Liver (tissue), 3 donors: ENCODE measurements around the gene AAMDC.

Experiments
- ATF3 ChIP-seq: IDR thresholded peaks from 2 replicates; pipeline ENCODE4 v1.6.1; 2016; ENCODE audit warnings: antibody characterized with exemption
- EGR1 ChIP-seq, 2 donors: IDR thresholded peaks; 2 replicates each; pipeline ENCODE4 v1.6.1; 2016 to 2018; ENCODE audit warnings: antibody characterized with exemption in 2 of 2, low read depth in 2 of 2
- FOXA2 ChIP-seq: IDR thresholded peaks from 2 replicates; pipeline ENCODE4 v1.6.1; 2016; ENCODE audit warnings: antibody characterized with exemption
- GABPA ChIP-seq, 2 donors: IDR thresholded peaks in 1 of 2; conservative IDR thresholded peaks in 1 of 2; 2 replicates each; pipeline ENCODE4 v1.6.1; 2016; ENCODE audit warnings: antibody characterized with exemption in 2 of 2, mild to moderate bottlenecking in 1 of 2, moderate library complexity in 1 of 2
- RAD21 ChIP-seq, 2 donors: IDR thresholded peaks; 2 replicates each; pipeline ENCODE4 v1.6.1; 2016; ENCODE audit warnings: antibody characterized with exemption in 2 of 2, mild to moderate bottlenecking in 2 of 2
- SP1 ChIP-seq: IDR thresholded peaks from 2 replicates; pipeline ENCODE4 v1.6.1; 2018; ENCODE audit warnings: antibody characterized with exemption, mild to moderate bottlenecking
- TF ChIP-seq, protein P1 (sequence below): fragments of 150-350 bp; IDR thresholded peaks from 2 replicates; pipeline ENCODE4 v1.5.1; 2017; ENCODE audit warnings: improper control_type of control experiment, low read depth, low read length; ENCODE audit not compliant: missing input control
- TF ChIP-seq, protein P2 (sequence below): IDR thresholded peaks from 2 replicates; pipeline ENCODE4 v1.6.1; 2016; ENCODE audit warnings: antibody characterized with exemption
- donor health status: healthy.
- donor health status: healthy.

GRCh38 chr11:77874206-77874605 lies 53.3 kb downstream of the AAMDC start:
- TF ChIP-seq FOXA2 (no peak), RAD21 (IDR thresholded peaks at IDR 0.05) (no peak), EGR1 (IDR thresholded peaks at IDR 0.05; ENCODE audit: low read depth in 2 of 2) (no peak), GABPA (IDR thresholded peaks at IDR 0.05 in 1 of 2, conservative IDR thresholded peaks at IDR 0.05 in 1 of 2) (no peak), SP1 (no peak), ATF3 (no peak)
- TF ChIP-seq, protein P1, sequence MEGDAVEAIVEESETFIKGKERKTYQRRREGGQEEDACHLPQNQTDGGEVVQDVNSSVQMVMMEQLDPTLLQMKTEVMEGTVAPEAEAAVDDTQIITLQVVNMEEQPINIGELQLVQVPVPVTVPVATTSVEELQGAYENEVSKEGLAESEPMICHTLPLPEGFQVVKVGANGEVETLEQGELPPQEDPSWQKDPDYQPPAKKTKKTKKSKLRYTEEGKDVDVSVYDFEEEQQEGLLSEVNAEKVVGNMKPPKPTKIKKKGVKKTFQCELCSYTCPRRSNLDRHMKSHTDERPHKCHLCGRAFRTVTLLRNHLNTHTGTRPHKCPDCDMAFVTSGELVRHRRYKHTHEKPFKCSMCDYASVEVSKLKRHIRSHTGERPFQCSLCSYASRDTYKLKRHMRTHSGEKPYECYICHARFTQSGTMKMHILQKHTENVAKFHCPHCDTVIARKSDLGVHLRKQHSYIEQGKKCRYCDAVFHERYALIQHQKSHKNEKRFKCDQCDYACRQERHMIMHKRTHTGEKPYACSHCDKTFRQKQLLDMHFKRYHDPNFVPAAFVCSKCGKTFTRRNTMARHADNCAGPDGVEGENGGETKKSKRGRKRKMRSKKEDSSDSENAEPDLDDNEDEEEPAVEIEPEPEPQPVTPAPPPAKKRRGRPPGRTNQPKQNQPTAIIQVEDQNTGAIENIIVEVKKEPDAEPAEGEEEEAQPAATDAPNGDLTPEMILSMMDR, result no peak
- TF ChIP-seq, protein P2, sequence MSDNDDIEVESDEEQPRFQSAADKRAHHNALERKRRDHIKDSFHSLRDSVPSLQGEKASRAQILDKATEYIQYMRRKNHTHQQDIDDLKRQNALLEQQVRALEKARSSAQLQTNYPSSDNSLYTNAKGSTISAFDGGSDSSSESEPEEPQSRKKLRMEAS, result no peak
